Hematopoietic multipotent progenitor cell treated with erythropoietin and hydrocortisone succinate and interleukin-3 and kit ligand, for 17 days (in vitro differentiated cells): ENCODE results near the gene USP21.

Source experiments
- DNase-seq: peaks from one replicate; pipeline ENCODE4 v3.0.0-alpha.2; 2015; ENCODE audit warnings: low spot score

Gene USP21

DNA sequence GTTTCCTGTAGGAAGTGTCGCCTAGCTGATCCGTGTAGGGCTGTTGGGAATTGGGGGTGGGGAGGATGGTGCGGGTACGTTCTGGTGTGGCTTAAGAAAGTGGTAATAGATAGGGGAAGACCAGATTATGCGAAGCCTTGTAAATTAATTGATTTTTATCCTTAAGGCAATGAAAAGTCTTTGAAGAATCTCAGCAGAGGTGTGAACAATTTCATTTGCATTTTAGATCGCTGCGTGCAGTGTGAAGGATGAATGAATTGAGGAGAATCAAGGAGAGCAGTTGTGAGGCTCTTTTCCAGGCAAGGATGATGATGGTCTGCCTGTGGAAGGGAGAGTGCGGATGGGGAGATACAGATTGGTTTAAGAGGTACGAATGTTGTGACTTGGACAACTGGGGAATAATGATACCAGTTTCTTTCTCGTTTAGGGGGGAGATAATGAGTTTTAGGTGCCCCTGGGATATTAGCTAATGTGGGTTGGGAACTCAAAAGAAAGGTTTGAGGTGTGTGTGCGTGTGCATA, 26.0 kb upstream of the USP21 start:
- peak; percentile 42 for DNase-seq

DNA sequence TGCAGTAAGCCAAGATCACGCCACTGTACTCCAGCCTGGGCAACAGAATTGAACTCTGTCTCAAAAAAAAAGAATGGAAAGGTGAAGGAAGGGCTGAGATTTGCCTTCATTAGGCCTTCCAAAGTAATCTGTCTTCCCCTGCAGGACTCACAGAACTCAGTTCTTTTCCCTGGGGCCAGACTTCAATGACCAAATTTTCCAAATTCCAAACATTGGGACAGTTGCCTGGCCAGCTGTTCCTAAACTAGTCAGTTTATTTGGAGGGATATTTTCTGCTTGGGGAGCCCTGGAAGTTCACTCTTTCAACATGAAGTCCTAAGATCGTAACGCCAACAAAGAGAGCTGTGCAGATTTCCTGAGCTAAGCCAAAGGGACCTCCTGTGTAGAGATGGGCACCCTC, 21.4 kb upstream of the USP21 start:
- no peak for DNase-seq

DNA sequence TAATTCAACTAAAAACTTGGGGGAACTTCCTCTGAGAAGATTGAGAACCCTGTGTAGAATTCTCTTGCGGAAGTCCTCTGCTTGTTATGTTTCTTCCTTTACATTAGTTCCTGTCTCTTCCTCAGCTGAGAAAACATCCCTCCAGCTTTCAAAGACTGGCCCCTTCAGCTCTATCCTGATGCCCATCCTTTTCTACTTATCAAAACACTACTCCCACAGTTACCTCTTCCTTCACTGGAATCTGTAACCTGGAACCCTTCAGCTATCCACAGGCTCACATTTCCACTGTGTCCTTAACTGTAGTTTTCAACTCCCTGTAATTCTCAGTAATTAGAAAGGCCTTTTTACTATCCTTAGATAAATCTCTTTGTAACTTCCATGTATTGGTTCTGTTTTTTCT, 20.9 kb upstream of the USP21 start:
- DNase-seq: no peak

DNA sequence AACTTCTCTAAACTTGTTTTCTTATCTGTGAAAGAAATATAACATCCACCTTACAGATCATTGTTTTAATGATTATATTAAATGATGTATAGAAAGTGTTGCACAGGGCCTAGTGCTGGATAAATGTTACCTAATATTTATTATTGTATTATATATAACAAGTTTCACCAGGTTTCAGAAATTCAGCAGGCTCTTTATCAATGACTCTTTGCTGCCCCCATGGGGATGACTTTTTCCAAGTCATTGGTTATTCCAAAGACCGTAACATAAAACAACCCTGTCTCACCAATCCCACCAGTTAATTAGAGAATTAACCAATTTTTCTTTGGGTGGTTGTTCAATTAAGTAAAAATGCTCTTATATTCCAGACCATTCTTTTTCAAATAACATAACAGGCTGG, 19.5 kb upstream of the USP21 start:
- peak; percentile 82 for DNase-seq

DNA sequence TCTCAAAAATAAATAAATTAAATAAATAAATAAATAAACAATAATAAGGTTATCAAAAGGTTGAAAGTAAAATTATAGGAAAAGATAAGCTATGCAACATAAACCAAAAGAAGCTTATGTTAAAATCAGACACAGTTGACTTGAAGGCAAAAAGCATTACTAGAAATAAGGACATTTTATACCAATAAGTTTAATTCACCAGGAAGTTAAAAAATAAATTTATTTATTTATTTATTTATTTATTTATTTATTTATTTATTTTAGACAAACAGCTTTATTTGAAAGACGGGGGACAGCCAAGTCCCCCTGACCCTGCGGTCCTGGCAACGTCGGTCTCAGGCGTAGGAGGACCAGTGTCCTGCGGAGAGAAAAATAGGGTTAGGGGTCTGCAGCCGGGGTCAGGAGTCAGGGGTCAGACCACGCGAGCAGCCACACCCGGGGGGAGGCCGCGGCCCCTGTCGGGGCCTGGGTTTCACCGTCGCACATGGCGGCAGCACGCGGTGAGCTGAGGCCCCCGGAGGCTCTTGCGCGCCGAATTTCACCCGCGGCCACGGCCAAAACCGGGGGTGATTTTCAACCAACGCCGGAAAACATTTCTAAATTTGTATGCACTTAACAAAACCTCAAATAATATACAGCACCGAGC, 18.4 kb upstream of the USP21 start:
- no peak for DNase-seq

DNA sequence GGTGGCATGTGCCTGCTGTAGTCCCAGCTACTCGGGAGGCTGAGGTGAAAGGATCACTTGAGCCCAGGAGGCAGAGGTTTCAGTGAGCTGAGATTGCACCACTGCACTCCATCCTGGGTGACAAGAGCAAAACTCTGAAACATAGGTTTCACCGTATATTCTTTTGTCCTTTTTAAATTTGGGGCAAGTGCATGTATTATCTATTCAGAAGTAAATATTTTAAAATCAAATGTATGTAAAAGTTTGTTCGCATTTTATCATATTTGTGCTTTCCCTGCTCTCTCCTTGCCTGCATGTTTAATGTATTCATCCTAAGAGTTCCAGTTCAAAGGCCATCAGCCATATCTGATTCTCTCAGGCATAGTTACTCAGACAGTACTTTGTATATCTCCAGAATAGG, 13.5 kb upstream of the USP21 start:
- DNase-seq: no peak

DNA sequence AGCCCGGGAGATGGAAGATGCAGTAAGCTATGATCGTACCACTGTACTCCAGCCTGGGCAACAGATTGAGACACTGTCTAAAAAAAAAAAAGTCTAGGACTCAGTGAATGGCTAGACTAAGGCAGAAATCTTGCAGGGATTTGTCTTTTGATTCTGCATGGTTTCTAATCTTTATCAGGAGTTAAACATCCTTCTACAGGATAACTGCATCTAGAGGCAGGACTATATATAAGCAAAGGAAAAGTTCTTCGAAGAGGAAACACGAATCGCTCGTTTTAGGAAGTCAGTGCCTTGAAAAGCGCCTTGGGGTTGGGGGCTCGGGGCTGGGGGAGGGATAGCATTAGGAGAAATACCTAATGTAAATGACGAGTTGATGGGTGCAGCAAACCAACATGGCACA, 6.1 kb upstream of the USP21 start:
- no peak for DNase-seq

DNA sequence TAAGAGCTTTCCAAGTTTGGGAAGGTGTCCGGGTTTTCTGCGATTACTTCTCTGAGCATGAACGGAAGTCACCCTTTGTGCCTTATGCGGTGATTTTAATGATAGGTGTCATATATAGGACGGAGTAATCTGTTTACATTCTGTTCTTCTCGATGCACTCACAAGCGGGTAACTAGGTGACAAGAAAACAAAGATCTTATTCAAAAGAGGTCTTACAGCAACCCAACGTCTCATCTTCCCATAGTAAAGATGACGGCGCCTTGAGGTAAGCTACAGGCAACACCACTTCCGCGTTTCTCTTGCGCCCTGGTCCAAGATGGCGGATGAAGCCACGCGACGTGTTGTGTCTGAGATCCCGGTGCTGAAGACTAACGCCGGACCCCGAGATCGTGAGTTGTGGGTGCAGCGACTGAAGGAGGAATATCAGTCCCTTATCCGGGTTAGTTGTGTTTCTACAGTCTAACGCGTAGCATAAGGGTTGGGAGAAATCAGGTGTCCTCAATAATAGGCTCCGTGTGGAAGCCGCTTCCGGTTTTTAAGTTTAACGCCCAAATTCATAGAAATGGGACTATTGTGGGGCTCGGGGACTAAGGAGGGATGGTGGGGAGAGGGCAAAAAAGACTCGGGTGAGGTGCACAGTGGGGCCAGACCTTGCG, 5.5 kb upstream of the USP21 start, which contains the start of gene UFC1:
TSS of gene UFC1 (plus strand) at position 297 of the 656 bp plus-strand sequence. CDS start at position 317, 20 bp downstream.
- peak; percentile 91 for DNase-seq

DNA sequence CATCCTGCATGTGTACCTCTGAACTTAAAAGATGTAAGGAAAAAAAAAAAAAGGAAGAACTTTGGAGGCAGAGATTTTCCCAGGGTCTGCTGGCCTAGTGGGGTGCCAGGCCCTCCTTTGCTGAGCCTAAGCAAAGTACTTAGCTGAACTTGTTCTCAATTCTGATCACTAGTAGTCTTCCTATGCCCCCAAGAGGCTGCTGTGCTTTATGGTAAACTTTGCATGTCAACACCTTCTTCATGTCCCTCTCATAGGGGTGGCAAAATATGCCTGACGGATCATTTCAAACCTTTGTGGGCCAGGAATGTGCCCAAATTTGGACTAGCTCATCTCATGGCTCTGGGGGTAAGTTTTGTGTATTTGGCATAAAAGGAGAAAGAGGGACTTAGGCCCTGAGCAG, 1.4 kb upstream of the USP21 start:
- peak; percentile 25 for DNase-seq

DNA sequence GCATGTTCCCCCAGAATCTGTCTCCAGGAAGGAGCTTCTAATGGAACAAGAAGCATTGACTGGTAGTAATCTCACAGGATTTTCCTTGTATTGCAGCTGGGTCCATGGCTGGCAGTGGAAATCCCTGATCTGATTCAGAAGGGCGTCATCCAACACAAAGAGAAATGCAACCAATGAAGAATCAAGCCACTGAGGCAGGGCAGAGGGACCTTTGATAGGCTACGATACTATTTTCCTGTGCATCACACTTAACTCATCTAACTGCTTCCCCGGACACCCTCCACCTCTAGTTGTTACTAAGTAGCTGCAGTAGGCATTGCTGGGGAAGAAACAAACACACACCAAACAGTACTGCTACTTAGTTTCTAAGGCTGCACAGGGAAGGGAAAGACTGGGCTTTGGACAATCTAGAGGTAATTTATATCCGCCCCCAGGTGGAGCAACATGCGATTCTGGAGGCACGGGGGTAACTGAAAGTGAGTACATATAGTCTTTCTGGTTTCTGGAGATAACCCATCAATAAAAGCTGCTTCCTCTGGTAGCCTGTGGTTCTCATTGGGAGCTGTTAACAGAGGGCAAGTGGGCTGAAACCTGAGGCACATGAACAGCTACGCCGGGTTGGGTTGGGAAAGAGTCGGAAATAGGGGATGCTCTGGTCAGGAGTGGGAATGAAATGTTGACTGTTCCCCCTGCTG, 837 bp upstream of the USP21 start:
- peak; percentile 52 for DNase-seq

DNA sequence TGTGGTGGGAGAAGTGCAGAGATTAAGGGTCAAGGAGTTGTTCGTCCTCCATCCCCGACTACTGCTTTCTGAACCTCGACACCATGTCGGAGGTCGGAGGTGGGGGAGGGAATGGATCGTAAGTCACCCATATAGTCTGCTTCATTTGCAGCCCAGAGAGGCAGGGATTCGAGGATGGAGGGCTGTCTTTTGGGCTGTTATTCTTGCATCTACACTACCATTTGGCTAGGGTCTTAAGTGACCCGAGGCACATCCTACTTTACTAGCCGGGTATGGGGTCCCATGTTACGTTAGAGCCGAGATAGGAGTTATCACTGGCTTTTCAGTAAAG, 578 bp downstream of the USP21 start:
- DNase-seq: peak; percentile 52

DNA sequence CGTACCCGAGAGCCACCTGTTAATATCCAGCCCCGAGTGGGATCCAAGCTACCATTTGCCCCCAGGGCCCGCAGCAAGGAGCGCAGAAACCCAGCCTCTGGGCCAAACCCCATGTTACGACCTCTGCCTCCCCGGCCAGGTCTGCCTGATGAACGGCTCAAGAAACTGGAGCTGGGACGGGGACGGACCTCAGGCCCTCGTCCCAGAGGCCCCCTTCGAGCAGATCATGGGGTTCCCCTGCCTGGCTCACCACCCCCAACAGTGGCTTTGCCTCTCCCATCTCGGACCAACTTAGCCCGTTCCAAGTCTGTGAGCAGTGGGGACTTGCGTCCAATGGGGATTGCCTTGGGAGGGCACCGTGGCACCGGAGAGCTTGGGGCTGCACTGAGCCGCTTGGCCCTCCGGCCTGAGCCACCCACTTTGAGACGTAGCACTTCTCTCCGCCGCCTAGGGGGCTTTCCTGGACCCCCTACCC, 1.4 kb downstream of the USP21 start:
- DNase-seq: no peak

DNA sequence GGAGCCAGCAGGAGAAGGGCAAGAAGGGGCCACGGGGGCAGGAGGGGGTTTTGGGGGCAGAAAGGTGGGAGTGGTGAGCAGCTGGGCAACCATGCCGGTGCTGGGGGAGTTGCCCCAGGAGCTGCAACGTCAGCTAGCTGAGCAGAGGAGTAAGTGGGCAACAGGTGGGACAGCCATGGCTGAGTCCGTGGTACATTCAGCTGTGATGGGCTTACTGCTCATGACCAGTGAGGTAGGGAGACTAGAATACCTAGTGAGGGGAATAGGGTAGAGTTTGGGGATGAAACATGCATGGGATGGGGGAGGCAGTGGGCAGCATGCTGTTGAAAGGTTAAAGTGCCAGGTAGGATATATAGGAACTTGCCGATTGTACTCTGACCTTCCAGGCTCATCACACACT, 2.4 kb downstream of the USP21 start:
- no peak for DNase-seq

DNA sequence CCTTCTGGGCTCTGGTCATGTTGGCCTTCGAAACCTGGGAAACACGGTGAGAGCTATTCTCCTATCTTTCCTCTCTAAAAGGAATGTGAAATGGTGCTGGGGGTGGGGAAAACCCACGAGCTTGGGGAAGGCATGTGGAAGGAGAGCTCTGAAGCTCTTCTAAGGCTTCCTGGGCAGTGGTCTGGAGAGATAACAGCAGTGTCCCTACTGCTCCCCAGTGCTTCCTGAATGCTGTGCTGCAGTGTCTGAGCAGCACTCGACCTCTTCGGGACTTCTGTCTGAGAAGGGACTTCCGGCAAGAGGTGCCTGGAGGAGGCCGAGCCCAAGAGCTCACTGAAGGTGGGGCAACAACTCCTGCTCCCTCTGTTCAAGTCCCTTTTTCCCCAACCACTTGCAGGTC, 2.8 kb downstream of the USP21 start:
- no peak for DNase-seq

DNA sequence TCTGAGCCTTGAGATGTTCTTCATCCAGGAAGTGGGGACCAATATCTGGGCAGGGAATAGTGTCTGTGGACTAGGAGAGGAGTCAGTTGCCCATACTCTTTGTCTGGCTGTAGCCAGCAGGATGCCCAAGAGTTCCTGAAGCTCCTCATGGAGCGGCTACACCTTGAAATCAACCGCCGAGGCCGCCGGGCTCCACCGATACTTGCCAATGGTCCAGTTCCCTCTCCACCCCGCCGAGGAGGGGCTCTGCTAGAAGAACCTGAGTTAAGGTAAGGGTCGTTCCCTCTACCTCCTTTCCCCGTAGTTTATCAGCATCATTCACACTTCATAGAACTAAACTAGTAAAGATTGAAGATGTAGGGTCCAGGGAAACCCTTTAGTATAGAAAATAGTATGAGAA, 3.5 kb downstream of the USP21 start:
- DNase-seq: no peak

DNA sequence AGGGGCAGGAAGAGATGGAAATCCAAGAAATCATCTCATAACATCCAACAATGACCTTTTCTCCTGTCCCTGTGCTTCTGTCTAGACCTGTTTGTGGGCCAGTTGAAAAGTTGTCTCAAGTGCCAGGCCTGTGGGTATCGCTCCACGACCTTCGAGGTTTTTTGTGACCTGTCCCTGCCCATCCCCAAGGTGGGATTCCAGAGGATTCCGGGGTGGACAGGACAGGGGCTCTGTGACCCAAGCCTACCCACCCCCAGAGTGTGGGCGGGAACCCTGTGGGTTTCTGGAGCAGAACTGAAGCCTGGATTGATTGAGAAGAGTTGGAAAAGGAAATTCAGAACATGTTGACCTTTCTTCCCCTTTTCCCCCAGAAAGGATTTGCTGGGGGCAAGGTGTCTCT, 4.5 kb downstream of the USP21 start:
- peak; percentile 6 for DNase-seq

DNA sequence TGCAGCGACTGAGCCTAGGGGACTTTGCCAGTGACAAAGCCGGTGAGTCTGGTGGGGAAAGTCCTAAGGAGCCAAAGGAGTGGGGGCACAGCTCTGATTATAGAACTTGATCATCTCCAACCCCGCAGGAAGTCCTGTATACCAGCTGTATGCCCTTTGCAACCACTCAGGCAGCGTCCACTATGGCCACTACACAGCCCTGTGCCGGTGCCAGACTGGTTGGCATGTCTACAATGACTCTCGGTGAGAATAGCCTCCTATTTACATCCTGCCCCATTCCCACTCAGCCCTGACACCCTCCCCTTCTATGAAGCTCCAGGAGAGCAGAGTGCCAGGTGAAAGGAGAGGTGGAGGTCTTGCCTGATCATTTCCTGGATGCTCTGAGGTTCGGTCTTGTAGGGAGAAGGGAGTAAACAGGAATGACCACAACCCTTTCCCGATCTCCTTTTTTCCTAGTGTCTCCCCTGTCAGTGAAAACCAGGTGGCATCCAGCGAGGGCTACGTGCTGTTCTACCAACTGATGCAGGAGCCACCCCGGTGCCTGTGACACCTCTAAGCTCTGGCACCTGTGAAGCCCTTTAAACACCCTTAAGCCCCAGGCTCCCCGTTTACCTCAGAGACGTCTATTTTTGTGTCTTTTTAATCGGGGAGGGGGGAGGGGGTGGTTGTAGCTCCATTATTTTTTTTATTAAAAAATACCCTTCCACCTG, 5.8 kb downstream of the USP21 start:
- peak; percentile 73 for DNase-seq

DNA sequence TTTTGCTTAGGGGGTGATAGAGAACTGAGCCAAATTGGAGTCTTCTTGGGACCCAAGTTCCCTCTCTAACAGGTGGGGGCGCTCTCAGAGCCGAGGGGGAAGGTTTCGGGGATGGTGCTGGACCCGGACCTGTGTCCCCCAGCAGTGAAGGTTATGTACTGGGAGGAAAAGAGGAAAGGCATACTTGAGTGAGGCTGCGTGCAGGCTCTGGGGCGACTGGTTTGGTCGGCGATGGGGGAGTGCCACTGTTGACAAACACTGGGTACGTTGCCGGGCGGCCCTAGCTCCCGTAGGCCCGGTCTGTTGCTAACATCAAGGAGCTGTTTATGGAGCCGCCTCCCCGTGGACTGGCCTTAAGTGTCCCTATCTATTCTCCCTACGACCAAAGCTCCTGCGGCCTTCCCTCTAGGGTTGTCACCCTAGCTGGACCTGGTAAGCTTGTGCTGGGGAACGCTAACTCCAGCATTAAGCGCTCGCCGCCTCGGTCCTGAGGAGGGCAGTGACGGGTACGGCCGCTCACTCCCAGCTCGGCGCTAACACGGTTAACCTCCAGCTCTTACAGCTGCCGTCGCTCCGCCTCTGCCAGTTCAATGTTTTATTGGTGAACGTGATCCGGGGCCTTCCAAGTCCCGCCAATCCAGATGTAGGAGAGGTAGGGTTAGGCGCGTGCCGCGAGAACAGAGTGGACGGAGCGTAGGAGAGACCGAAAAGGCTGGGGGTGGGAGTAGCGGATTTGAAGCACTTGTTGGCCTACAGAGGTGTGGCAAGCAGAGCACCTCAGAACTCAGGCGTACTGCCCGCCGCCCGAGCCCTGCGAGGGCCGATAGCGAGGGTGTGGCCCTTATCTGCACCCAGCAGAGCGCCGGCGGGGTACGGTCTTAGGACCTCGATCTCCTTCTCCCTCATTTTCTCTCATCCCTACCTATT, 6.7 kb downstream of the USP21 start, which contains the start of gene PPOX:
TSS of gene PPOX (plus strand) at position 685 of the 927 bp plus-strand sequence. CDS start 422 bp downstream, outside the sequence.
- peak; percentile 97 for DNase-seq

DNA sequence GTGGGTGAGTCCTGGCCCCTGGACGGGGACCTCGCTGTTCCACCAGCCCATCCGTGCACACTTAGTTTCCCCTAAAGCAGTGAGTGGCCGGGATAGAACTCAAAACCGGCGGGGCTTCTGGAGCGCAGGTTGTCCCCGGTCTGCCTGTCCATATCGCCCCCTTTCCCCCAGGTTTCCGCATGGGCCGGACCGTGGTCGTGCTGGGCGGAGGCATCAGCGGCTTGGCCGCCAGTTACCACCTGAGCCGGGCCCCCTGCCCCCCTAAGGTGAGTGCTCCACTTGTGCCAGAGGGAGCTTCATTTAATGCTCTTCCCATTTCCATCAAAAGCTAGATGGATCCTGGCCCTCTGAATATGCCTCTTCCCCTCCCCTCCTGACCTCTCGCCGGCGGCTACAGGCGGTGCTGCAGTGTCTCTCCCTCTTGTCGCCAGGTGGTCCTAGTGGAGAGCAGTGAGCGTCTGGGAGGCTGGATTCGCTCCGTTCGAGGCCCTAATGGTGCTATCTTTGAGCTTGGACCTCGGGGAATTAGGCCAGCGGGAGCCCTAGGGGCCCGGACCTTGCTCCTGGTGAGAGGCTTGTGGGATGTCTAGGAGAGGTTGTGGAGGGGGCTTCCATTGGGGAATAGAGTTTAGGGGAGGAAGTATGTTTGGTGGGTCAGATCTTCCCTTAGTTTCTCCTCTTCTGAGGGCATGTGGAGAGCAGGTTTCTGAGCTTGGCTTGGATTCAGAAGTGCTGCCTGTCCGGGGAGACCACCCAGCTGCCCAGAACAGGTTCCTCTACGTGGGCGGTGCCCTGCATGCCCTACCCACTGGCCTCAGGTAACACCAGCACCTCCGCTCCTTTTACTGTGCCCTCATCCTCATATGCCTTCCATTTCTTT, 7.6 kb downstream of the USP21 start:
- DNase-seq: peak; percentile 77

DNA sequence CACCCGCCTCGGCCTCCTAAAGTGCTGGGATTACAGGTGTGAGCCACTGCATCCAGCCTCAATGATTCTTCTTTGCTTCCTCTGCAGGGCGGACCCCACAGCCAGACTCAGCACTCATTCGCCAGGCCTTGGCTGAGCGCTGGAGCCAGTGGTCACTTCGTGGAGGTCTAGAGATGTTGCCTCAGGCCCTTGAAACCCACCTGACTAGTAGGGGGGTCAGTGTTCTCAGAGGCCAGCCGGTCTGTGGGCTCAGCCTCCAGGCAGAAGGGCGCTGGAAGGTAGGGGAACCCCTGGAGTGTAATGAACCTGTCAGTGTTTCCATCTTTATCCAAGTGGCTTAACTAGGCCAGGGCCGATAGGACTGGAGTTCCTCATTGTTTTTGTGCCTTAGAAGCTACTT, 9.6 kb downstream of the USP21 start:
- no peak for DNase-seq
